ENCODE results near the gene ANKRD65.
"Not testable (repeated sequence)": the region's sequence is repeated elsewhere in the genome, so short reads cannot be mapped to it uniquely, and the experiment has no call there.

ANKRD65 gene

GRCh38 chr1:1370094-1370493 lies 51.0 kb downstream of the ANKRD65 start:
- DNase-seq (ENCODE audit: low read depth): not testable (repeated sequence)

Measured in activated T-helper 1 cell treated with Interleukin-2 at 50 U/mL for 16 hours (primary cell).